ENCODE results near the gene TULP4. TPM values are rescaled to one million over a fixed set of nuclear protein-coding genes. Genes with fewer than 3 reads are reported as not detected.
"Not testable (repeated sequence)": the region's sequence is repeated elsewhere in the genome, so short reads cannot be mapped to it uniquely, and the experiment has no call there.

The TULP4 gene
- total RNA-seq, 3 donors from 2014 or later, result 104 to 171 (median 112) TPM

GRCh38 chr6:158522616-158523015, 210.4 kb downstream of the TULP4 start:
- H3K27me3 ChIP-seq, result no peaks in the 10 kb centered on the region
- no peak for DNase-seq (ENCODE audit: low spot score in 2 of 2)
- H3K9me3 ChIP-seq, result peaks cover 0 to 7% of the 10 kb centered on the region in 2 donors

DNA sequence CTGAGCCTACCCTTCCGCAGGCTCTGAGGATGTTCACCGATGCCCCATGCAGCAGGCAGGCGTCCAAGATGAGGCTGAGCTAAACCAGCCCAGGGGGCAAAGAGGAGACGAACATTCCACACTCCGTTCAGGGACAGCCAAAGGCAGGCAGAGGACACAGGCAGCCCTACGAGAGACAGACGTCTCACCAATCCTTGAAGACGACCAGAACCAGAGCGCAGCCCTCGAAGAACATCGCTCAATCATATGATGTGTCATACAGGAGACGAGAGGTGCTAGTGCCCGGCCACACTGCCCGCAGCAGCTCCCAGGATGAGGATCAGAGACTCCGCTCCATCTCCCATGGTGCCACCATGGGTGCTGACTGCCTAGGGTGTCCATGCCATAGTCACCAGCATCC, 212.0 kb downstream of the TULP4 start:
- Histone ChIP-seq H3K27me3 (no peaks in the 10 kb centered on the region), H3K9me3 (peaks cover 0 to 7% of the 10 kb centered on the region in 2 donors), H3K4me3 (no peak overlapping the region), H3K4me1 (no peaks in the 10 kb centered on the region), H3K36me3 (no peaks in the 10 kb centered on the region), H3K27ac (no peak overlapping the region)
- no peak for DNase-seq (ENCODE audit: low spot score in 2 of 2)
- TF ChIP-seq, protein P1, sequence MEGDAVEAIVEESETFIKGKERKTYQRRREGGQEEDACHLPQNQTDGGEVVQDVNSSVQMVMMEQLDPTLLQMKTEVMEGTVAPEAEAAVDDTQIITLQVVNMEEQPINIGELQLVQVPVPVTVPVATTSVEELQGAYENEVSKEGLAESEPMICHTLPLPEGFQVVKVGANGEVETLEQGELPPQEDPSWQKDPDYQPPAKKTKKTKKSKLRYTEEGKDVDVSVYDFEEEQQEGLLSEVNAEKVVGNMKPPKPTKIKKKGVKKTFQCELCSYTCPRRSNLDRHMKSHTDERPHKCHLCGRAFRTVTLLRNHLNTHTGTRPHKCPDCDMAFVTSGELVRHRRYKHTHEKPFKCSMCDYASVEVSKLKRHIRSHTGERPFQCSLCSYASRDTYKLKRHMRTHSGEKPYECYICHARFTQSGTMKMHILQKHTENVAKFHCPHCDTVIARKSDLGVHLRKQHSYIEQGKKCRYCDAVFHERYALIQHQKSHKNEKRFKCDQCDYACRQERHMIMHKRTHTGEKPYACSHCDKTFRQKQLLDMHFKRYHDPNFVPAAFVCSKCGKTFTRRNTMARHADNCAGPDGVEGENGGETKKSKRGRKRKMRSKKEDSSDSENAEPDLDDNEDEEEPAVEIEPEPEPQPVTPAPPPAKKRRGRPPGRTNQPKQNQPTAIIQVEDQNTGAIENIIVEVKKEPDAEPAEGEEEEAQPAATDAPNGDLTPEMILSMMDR (IDR thresholded peaks at IDR 0.05), result no peak
- no peak for TF ChIP-seq POLR2A (IDR thresholded peaks at IDR 0.05)
- TF ChIP-seq POLR2AphosphoS5 (IDR thresholded peaks at IDR 0.05), result no peak
- intact Hi-C loops (cut with DNase I; ENCODE audit: low total_unique reads), result no loop called here

More at GRCh38 chr6:158522616-158523015, 210.4 kb downstream of the TULP4 start:
- TF ChIP-seq POLR2A (IDR thresholded peaks at IDR 0.05) (no peak), POLR2AphosphoS5 (IDR thresholded peaks at IDR 0.05) (no peak)
- TF ChIP-seq, protein P1 (IDR thresholded peaks at IDR 0.05), result no peak
- Histone ChIP-seq H3K4me1 (no peaks in the 10 kb centered on the region), H3K27ac (no peak overlapping the region), H3K36me3 (no peaks in the 10 kb centered on the region), H3K4me3 (no peak overlapping the region)
- intact Hi-C loops (cut with DNase I; ENCODE audit: low total_unique reads), result no loop called here

GRCh38 chr6:158527858-158528257, 215.6 kb downstream of the TULP4 start:
- DNase-seq (ENCODE audit: low spot score in 2 of 2); H3K36me3 ChIP-seq; H3K27me3 ChIP-seq; H3K27ac ChIP-seq; intact Hi-C loops (cut with DNase I; ENCODE audit: low total_unique reads); H3K9me3 ChIP-seq; H3K4me3 ChIP-seq; H3K4me1 ChIP-seq: not testable (repeated sequence)

DNA sequence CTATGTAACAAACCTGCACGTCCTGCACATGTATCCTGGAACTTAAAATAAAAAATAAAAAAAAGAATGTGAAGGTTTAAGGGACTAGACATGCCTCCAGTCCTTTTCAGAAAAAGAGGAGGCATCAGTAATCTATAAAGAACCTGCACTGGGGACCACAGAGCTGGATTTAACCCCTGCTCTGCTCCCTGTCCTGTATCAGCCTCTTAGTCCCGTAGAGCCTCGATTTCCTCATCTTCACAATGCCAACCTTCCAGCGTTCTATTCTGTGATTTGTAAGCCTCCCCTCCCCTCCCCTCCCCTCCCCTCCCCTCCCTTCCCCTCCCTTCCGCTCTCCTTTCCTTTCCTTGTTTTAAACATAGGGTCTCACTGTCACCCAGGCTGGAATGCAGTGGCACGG, 216.6 kb downstream of the TULP4 start:
- DNase-seq (ENCODE audit: low spot score in 2 of 2), result no peak

DNA sequence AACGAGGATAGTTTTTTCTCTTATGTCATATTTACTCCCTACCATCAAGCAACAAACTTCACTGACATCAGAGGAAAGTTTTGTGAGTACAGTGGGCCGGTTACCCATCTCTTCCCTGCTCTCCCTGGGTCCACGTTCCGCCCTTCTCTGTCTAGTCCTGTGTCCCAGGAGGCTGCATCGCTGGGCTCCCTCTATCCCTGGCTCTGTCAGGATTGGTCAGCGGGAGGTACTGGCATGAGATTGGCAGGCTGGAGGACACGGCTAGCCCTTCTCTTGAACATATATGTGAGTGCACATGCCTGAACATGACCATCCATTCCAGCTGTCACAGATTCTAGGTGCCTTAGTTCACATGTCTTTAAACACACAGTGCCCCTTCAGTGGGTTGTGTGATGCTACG, 217.4 kb downstream of the TULP4 start:
- TF ChIP-seq POLR2A (IDR thresholded peaks at IDR 0.05), result no peak
- TF ChIP-seq, protein P1 (IDR thresholded peaks at IDR 0.05), result no peak
- TF ChIP-seq POLR2AphosphoS5 (IDR thresholded peaks at IDR 0.05), result no peak
- DNase-seq (ENCODE audit: low spot score in 2 of 2), result no peak
- intact Hi-C loops (cut with DNase I; ENCODE audit: low total_unique reads), result no loop called here

More for the DNA sequence above, 216.6 kb downstream of the TULP4 start:
- H3K4me1 ChIP-seq, result no peaks in the 10 kb centered on the region
- no peak overlapping the region for H3K27ac ChIP-seq
- TF ChIP-seq POLR2A (IDR thresholded peaks at IDR 0.05), result no peak
- TF ChIP-seq, protein P1 (IDR thresholded peaks at IDR 0.05), result no peak
- no peak for TF ChIP-seq POLR2AphosphoS5 (IDR thresholded peaks at IDR 0.05)
- H3K27me3 ChIP-seq, result no peaks in the 10 kb centered on the region
- no peak overlapping the region for H3K4me3 ChIP-seq
- intact Hi-C loops (cut with DNase I; ENCODE audit: low total_unique reads), result no loop called here
- no peaks in the 10 kb centered on the region for H3K36me3 ChIP-seq
- peaks cover 0 to 5% of the 10 kb centered on the region in 2 donors for H3K9me3 ChIP-seq

GRCh38 chr6:158531566-158531965, 219.3 kb downstream of the TULP4 start:
- DNase-seq (ENCODE audit: low spot score in 2 of 2), result no peak
- intact Hi-C loops (cut with DNase I; ENCODE audit: low total_unique reads), result no loop called here
- H3K4me3 ChIP-seq, result no peak overlapping the region
- no peaks in the 10 kb centered on the region for H3K4me1 ChIP-seq
- no peak overlapping the region for H3K27ac ChIP-seq
- TF ChIP-seq POLR2A (IDR thresholded peaks at IDR 0.05) (no peak), POLR2AphosphoS5 (IDR thresholded peaks at IDR 0.05) (no peak)
- TF ChIP-seq, protein P1 (IDR thresholded peaks at IDR 0.05), result no peak
- H3K9me3 ChIP-seq, result no peaks in the 10 kb centered on the region
- no peaks in the 10 kb centered on the region for H3K36me3 ChIP-seq
- H3K27me3 ChIP-seq, result no peaks in the 10 kb centered on the region

More for the DNA sequence above, 217.4 kb downstream of the TULP4 start:
- H3K27me3 ChIP-seq, result no peaks in the 10 kb centered on the region
- no peak overlapping the region for H3K27ac ChIP-seq
- H3K9me3 ChIP-seq, result no peaks in the 10 kb centered on the region
- H3K4me3 ChIP-seq, result no peak overlapping the region
- H3K36me3 ChIP-seq, result no peaks in the 10 kb centered on the region
- H3K4me1 ChIP-seq, result no peaks in the 10 kb centered on the region
